HUES6 (cell line): ENCODE measurements around the gene ZKSCAN5.
"Not testable (repeated sequence)": the region's sequence is repeated elsewhere in the genome, so short reads cannot be mapped to it uniquely, and the experiment has no call there.

Source experiments
- H3K27ac ChIP-seq: 2 replicates; pipeline ENCODE4 v1.7.0; 2013; ENCODE audit warnings: low read depth, mild to moderate bottlenecking, low read length, inconsistent platforms
- H3K27me3 ChIP-seq: 2 replicates; pipeline ENCODE4 v1.6.1; 2013; ENCODE audit warnings: low read length; ENCODE audit not compliant: control insufficient read depth, insufficient read depth
- H3K36me3 ChIP-seq: 2 replicates; pipeline ENCODE4 v1.6.1; 2013; ENCODE audit warnings: low read length; ENCODE audit not compliant: control insufficient read depth, insufficient read depth
- H3K4me1 ChIP-seq: 2 replicates; pipeline ENCODE4 v1.6.1; 2013; ENCODE audit warnings: low read length; ENCODE audit not compliant: control insufficient read depth, insufficient read depth
- H3K4me3 ChIP-seq: 2 replicates; pipeline ENCODE4 v1.5.1; 2013; ENCODE audit warnings: low read depth, low read length
- H3K9ac ChIP-seq: one replicate; pipeline ENCODE4 v1.6.1; 2013; ENCODE audit warnings: mild to moderate bottlenecking, low read length
- H3K9me3 ChIP-seq: 2 replicates; pipeline ENCODE4 v1.6.1; 2013; ENCODE audit warnings: low read depth, low read length; ENCODE audit not compliant: control insufficient read depth, insufficient read depth

Gene ZKSCAN5

GRCh38 chr7:99498546-99498944 is 5.9 kb upstream of the ZKSCAN5 start:
- peaks cover 10% of the 10 kb centered on the region; the same call in 1 of the 2 replicates for H3K4me1 ChIP-seq
- H3K4me3 ChIP-seq = peak overlapping the region; percentile 92
- H3K9ac ChIP-seq = peak overlapping the region; percentile 89
- peaks cover 8% of the 10 kb centered on the region for H3K9me3 ChIP-seq
- H3K36me3 ChIP-seq = peaks cover 33% of the 10 kb centered on the region
- no peaks in the 10 kb centered on the region for H3K27me3 ChIP-seq
- H3K27ac ChIP-seq = no peak overlapping the region

- H3K9me3 ChIP-seq = peaks cover under 1% of the 10 kb centered on the region; the same call in 1 of the 2 replicates
- H3K27ac ChIP-seq = peak overlapping the region; percentile 83; the same call in 1 of the 2 replicates
- peaks cover 10% of the 10 kb centered on the region; the same call in 1 of the 2 replicates for H3K4me1 ChIP-seq
- peaks cover 25% of the 10 kb centered on the region for H3K36me3 ChIP-seq
- H3K9ac ChIP-seq = peak overlapping the region; percentile 89
- no peaks in the 10 kb centered on the region for H3K27me3 ChIP-seq
- H3K4me3 ChIP-seq = peak overlapping the region; percentile 92
These were observed 5.1 kb upstream of the ZKSCAN5 start for GRCh38 chr7:99499371-99499720.

GRCh38 chr7:99499721-99500636 is 4.5 kb upstream of the ZKSCAN5 start, which contains the start of gene ZNF394:
Gene ZNF394, minus strand, starts transcription at chr7:99500281. Its CDS starts 188 bp downstream, at chr7:99500093.
- Histone ChIP-seq H3K9ac (peak within 1 kb of the TSS; percentile 89), H3K4me1 (peaks cover 10% of the 10 kb centered on the region; the same call in 1 of the 2 replicates), H3K27me3 (no peaks in the 10 kb centered on the region), H3K9me3 (no peaks in the 10 kb centered on the region), H3K36me3 (peaks cover 19% of the 10 kb centered on the region), H3K4me3 (peak within 1 kb of the TSS; percentile 92), H3K27ac (peak within 1 kb of the TSS; percentile 83)

GRCh38 chr7:99500637-99501009 is 3.8 kb upstream of the ZKSCAN5 start:
- peak overlapping the region; percentile 74 for H3K9ac ChIP-seq
- peaks cover 10% of the 10 kb centered on the region; the same call in 1 of the 2 replicates for H3K4me1 ChIP-seq
- peak overlapping the region; percentile 83; the same call in 1 of the 2 replicates for H3K27ac ChIP-seq
- H3K9me3 ChIP-seq = no peaks in the 10 kb centered on the region
- peak overlapping the region; percentile 92 for H3K4me3 ChIP-seq
- H3K27me3 ChIP-seq = no peaks in the 10 kb centered on the region
- peaks cover 15% of the 10 kb centered on the region for H3K36me3 ChIP-seq

GRCh38 chr7:99501236-99501635 is 3.2 kb upstream of the ZKSCAN5 start:
- Histone ChIP-seq H3K4me3 (peak overlapping the region; percentile 92), H3K4me1 (peaks cover 10% of the 10 kb centered on the region; the same call in 1 of the 2 replicates)

GRCh38 chr7:99504281-99504602 is 220 bp upstream of the ZKSCAN5 start:
- no peaks in the 10 kb centered on the region for H3K4me1 ChIP-seq
- peak overlapping the region; percentile 85 for H3K9ac ChIP-seq
- H3K36me3 ChIP-seq = no peaks in the 10 kb centered on the region
- no peaks in the 10 kb centered on the region for H3K27me3 ChIP-seq
- H3K9me3 ChIP-seq = no peaks in the 10 kb centered on the region
- no peak overlapping the region for H3K27ac ChIP-seq
- H3K4me3 ChIP-seq = peak overlapping the region; percentile 86

More at GRCh38 chr7:99501236-99501635, 3.2 kb upstream of the ZKSCAN5 start:
- not testable (repeated sequence) for H3K9me3 ChIP-seq, H3K27me3 ChIP-seq, H3K27ac ChIP-seq, H3K36me3 ChIP-seq, H3K9ac ChIP-seq

- Histone ChIP-seq H3K27ac (peak overlapping the region; percentile 78; the same call in 1 of the 2 replicates), H3K27me3 (no peaks in the 10 kb centered on the region), H3K4me1 (no peaks in the 10 kb centered on the region), H3K9ac (peak overlapping the region; percentile 85), H3K4me3 (peak overlapping the region; percentile 86), H3K9me3 (no peaks in the 10 kb centered on the region), H3K36me3 (no peaks in the 10 kb centered on the region)
These were observed 831 bp downstream of the ZKSCAN5 start for GRCh38 chr7:99505324-99505662.

- Histone ChIP-seq H3K36me3 (peaks cover 50% of the 10 kb centered on the region), H3K4me1 (no peaks in the 10 kb centered on the region), H3K27ac (no peak overlapping the region), H3K27me3 (no peaks in the 10 kb centered on the region), H3K9ac (no peak overlapping the region), H3K4me3 (no peak overlapping the region), H3K9me3 (no peaks in the 10 kb centered on the region)
These were observed 9.6 kb downstream of the ZKSCAN5 start for GRCh38 chr7:99514050-99514449.

GRCh38 chr7:99521399-99521798 is 16.9 kb downstream of the ZKSCAN5 start:
- H3K9ac ChIP-seq = no peak overlapping the region
- no peaks in the 10 kb centered on the region for H3K4me1 ChIP-seq
- H3K9me3 ChIP-seq = no peaks in the 10 kb centered on the region; the same call in 1 of the 2 replicates
- no peak overlapping the region for H3K4me3 ChIP-seq
- H3K27me3 ChIP-seq = no peaks in the 10 kb centered on the region
- H3K27ac ChIP-seq = no peak overlapping the region
- H3K36me3 ChIP-seq = peaks cover 63% of the 10 kb centered on the region

GRCh38 chr7:99525713-99526440 is 21.4 kb downstream of the ZKSCAN5 start:
- Histone ChIP-seq H3K4me1 (no peaks in the 10 kb centered on the region), H3K27ac (no peak overlapping the region), H3K36me3 (peaks cover 75% of the 10 kb centered on the region), H3K9ac (no peak overlapping the region), H3K9me3 (peaks cover 25% of the 10 kb centered on the region), H3K4me3 (no peak overlapping the region), H3K27me3 (no peaks in the 10 kb centered on the region)

- H3K9ac ChIP-seq = no peak overlapping the region
- H3K36me3 ChIP-seq = peaks cover 71% of the 10 kb centered on the region
These were observed 26.9 kb downstream of the ZKSCAN5 start for GRCh38 chr7:99531354-99531765.

More at GRCh38 chr7:99531354-99531765, 26.9 kb downstream of the ZKSCAN5 start:
- no peak overlapping the region for H3K27ac ChIP-seq
- no peaks in the 10 kb centered on the region for H3K4me1 ChIP-seq
- peaks cover 63% of the 10 kb centered on the region for H3K9me3 ChIP-seq
- no peaks in the 10 kb centered on the region for H3K27me3 ChIP-seq
- H3K4me3 ChIP-seq = 0 out of 2 replicates have a peak overlapping the region, but pooled peaks have one; percentile 17
